Fibroblast of skin of abdomen (primary cell): Measurements from ENCODE around the gene FHIT.
A peak's percentile ranks its signal among the peaks of the same experiment; 100 is the strongest.
"Not testable (repeated sequence)": the region's sequence is repeated elsewhere in the genome, so short reads cannot be mapped to it uniquely, and the experiment has no call there.

Source experiments
- DNase-seq: peaks from one replicate; pipeline ENCODE4 v3.0.0-alpha.2; 2013

The FHIT gene

GRCh38 chr3:61226166-61226686, 25.0 kb downstream of the FHIT start:
- DNase-seq: no peak

GRCh38 chr3:61224823-61225222, 26.4 kb downstream of the FHIT start:
- DNase-seq: no peak

GRCh38 chr3:61223451-61223850, 27.8 kb downstream of the FHIT start:
- DNase-seq: no peak

- DNase-seq: no peak
These were observed 28.8 kb downstream of the FHIT start for GRCh38 chr3:61222467-61222866.

GRCh38 chr3:61221759-61222362, 29.4 kb downstream of the FHIT start:
- no peak for DNase-seq

- no peak for DNase-seq
These were observed 32.7 kb downstream of the FHIT start for GRCh38 chr3:61218504-61218903.

GRCh38 chr3:61216171-61216570, 35.1 kb downstream of the FHIT start:
- DNase-seq: not testable (repeated sequence)

GRCh38 chr3:61202086-61202485, 49.2 kb downstream of the FHIT start:
- DNase-seq: no peak

GRCh38 chr3:61201071-61201470, 50.2 kb downstream of the FHIT start:
- DNase-seq: no peak

GRCh38 chr3:61200270-61200669, 51.0 kb downstream of the FHIT start:
- DNase-seq: no peak

- no peak for DNase-seq
These were observed 51.4 kb downstream of the FHIT start for GRCh38 chr3:61199843-61200242.

GRCh38 chr3:61194892-61195538, 56.2 kb downstream of the FHIT start:
- no peak for DNase-seq

- DNase-seq: no peak
These were observed 59.0 kb downstream of the FHIT start for GRCh38 chr3:61192222-61192621.

GRCh38 chr3:61190205-61190604, 61.0 kb downstream of the FHIT start:
- not testable (repeated sequence) for DNase-seq

GRCh38 chr3:61186030-61186429, 65.2 kb downstream of the FHIT start:
- DNase-seq: no peak

GRCh38 chr3:61184956-61185355, 66.3 kb downstream of the FHIT start:
- no peak for DNase-seq

- DNase-seq: no peak
These were observed 68.6 kb downstream of the FHIT start for GRCh38 chr3:61182662-61183061.

GRCh38 chr3:61181874-61182273, 69.4 kb downstream of the FHIT start:
- peak; percentile 78 for DNase-seq

- DNase-seq: no peak
These were observed 71.0 kb downstream of the FHIT start for GRCh38 chr3:61180206-61180605.

- no peak for DNase-seq
These were observed 73.1 kb downstream of the FHIT start for GRCh38 chr3:61178167-61178566.

- no peak for DNase-seq
These were observed 73.8 kb downstream of the FHIT start for GRCh38 chr3:61177450-61177849.

GRCh38 chr3:61173676-61174075, 77.6 kb downstream of the FHIT start:
- no peak for DNase-seq

- DNase-seq: no peak
These were observed 78.6 kb downstream of the FHIT start for GRCh38 chr3:61172684-61173083.

- DNase-seq: no peak
These were observed 79.0 kb downstream of the FHIT start for GRCh38 chr3:61172203-61172602.
